A673 (cell line): ENCODE results near the gene SESN2.

ENCODE experiments used
- CTCF ChIP-seq: fragments of 300-800, 200-600 bp; sonication (generic); conservative IDR thresholded peaks from 2 replicates; pipeline ENCODE4 v1.5.1; 2017; ENCODE audit warnings: low read depth, mild to moderate bottlenecking, antibody characterized with exemption, low read length, moderate library complexity, mixed read lengths
- EZH2 ChIP-seq: fragments of 200-600 bp; sonication (generic); IDR thresholded peaks from 2 replicates; pipeline ENCODE4 v1.6.1; 2017; ENCODE audit warnings: borderline replicate concordance, low read depth, mild to moderate bottlenecking, mixed read lengths, antibody characterized with exemption, low read length; ENCODE audit not compliant: poor library complexity, severe bottlenecking

DNA sequence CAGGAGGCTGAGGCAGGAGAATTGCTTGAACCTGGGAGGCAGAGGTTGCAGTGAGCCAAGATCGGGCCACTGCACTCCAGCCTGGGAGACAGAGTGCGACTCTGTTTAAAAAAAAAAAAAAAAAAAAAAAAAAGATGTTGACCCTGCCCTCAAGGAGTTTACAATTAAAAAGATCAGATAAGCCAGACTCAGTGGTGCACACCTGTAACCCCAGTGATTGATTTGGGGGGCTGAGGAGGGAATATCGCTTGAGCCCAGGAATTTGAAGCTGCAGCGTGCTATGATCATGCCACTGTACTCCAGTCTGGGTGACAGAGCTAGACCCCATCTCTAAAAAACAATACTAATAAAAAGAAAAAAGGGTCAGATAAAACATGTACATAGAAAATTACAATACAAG, 1.6 kb upstream of the SESN2 start:
- TF ChIP-seq CTCF = no peak
- TF ChIP-seq EZH2 = no peak
